OCI-LY1 (cell line): ENCODE results near the gene TCF4.

ENCODE experiments used
- H2AFZ ChIP-seq: fragments of 200-600 bp; sonication (generic), shearing (Covaris generic); 2 replicates; pipeline ENCODE4 v1.6.0; 2014; ENCODE audit warnings: antibody characterized with exemption, mild to moderate bottlenecking, low read length
- H3F3A ChIP-seq: fragments of 200-600 bp; sonication (generic), shearing (Covaris generic); 2 replicates; pipeline ENCODE4 v1.6.0; 2014; ENCODE audit warnings: mild to moderate bottlenecking, antibody characterized with exemption, low read length, moderate library complexity; ENCODE audit not compliant: insufficient read depth
- H3K27ac ChIP-seq: fragments of 200-600 bp; sonication (generic); 2 replicates; pipeline ENCODE4 v1.5.1; 2014; ENCODE audit warnings: low read length, mixed run types, mild to moderate bottlenecking, low read depth; ENCODE audit not compliant: poor library complexity, severe bottlenecking
- H3K27me3 ChIP-seq: fragments of 200-600 bp; sonication (generic); 2 replicates; pipeline ENCODE4 v1.6.0; 2014; ENCODE audit warnings: antibody characterized with exemption, mild to moderate bottlenecking, low read length, moderate library complexity; ENCODE audit not compliant: insufficient read depth
- H3K36me3 ChIP-seq: fragments of 200-600 bp; sonication (generic); 2 replicates; pipeline ENCODE4 v1.6.1; 2014; ENCODE audit warnings: mild to moderate bottlenecking, antibody characterized with exemption, low read length, moderate library complexity, mixed read lengths; ENCODE audit not compliant: insufficient read depth
- H3K4me1 ChIP-seq: fragments of 200-600 bp; sonication (generic); 2 replicates; pipeline ENCODE4 v1.5.1; 2014; ENCODE audit warnings: mild to moderate bottlenecking, low read length, moderate library complexity; ENCODE audit not compliant: insufficient read depth, severe bottlenecking
- H3K4me2 ChIP-seq: fragments of 200-600 bp; sonication (generic), shearing (Covaris generic); 2 replicates; pipeline ENCODE4 v1.6.1; 2014; ENCODE audit warnings: low read length
- H3K4me3 ChIP-seq: fragments of 200-600 bp; sonication (generic); 2 replicates; pipeline ENCODE4 v1.5.1; 2014; ENCODE audit warnings: low read length, low read depth, mild to moderate bottlenecking, mixed read lengths; ENCODE audit not compliant: poor library complexity, severe bottlenecking
- H3K79me2 ChIP-seq: fragments of 200-600 bp; shearing (Covaris generic); 2 replicates; pipeline ENCODE4 v1.6.1; 2016; ENCODE audit warnings: mixed run types, low read length, mixed read lengths; ENCODE audit not compliant: insufficient read depth
- H3K9ac ChIP-seq: fragments of 200-600 bp; sonication (generic), shearing (Covaris generic); 2 replicates; pipeline ENCODE4 v1.6.1; 2014; ENCODE audit warnings: mild to moderate bottlenecking, low read length, mixed read lengths
- H3K9me2 ChIP-seq: fragments of 200-600 bp; sonication (generic), shearing (Covaris generic); 2 replicates; pipeline ENCODE4 v1.6.1; 2014; ENCODE audit warnings: low read depth, mild to moderate bottlenecking, low read length, mixed read lengths
- H3K9me3 ChIP-seq: fragments of 200-600 bp; shearing (Covaris generic); 2 replicates; pipeline ENCODE4 v1.6.1; 2014; ENCODE audit warnings: low read length, mixed read lengths
- H4K20me1 ChIP-seq: fragments of 200-600 bp; sonication (generic), shearing (Covaris generic); 2 replicates; pipeline ENCODE4 v1.6.0; 2016; ENCODE audit warnings: mild to moderate bottlenecking, low read length; ENCODE audit not compliant: insufficient read depth
- EZH2 ChIP-seq: fragments of 200-600 bp; sonication (generic), shearing (Covaris generic); IDR thresholded peaks from 2 replicates; pipeline ENCODE4 v1.8.0; 2017; ENCODE audit warnings: borderline replicate concordance, mixed run types, mild to moderate bottlenecking, antibody characterized with exemption, low read length, moderate library complexity, mixed read lengths
- TF ChIP-seq, protein P1 (sequence below): fragments of 200-600 bp; sonication (generic), shearing (Covaris generic); IDR thresholded peaks from 2 replicates; pipeline ENCODE4 v1.5.1; 2017; ENCODE audit warnings: mild to moderate bottlenecking, antibody characterized with exemption, low read length, moderate library complexity, mixed read lengths

The TCF4 gene

DNA sequence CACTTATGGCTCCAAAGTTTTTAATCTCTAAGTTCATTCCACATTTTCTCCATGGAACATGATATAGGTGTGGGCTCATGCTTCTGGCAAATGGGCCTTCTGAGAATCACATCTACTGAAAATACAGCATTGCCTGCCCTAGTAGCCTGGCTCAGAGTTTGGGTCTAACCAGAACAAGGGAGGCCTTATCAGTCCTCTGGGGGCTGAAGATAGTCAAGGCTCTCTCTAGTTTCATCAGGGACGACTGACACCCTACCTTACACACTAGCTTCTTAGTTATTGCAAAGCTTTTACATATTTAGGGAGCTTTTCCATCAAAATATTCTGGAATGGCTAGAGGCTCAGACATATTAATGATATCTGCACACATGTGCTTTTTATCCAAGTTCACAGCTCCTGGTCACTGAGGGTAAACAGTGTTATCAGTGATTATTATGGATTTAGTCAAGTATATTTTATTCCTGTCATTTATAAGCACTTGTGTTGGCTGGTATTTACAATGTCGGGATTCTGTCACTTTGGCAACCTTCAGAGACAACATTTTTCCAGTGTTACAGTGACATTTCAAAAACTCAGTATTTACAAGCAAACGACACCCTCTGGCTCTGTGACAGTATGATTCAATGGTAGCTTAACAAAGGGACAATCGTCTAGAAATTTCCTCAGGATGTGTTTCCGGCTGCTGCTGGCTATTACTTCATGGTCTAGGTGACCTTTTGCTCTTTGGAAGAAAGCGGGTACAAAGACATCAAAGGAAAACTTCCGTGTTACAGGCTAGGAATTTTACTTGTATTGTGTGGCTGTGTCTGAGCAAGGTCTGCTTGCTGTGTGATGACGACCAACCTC lies 200.6 kb downstream of the TCF4 start:
- no peak overlapping the region for H3K27ac ChIP-seq
- TF ChIP-seq, protein P1, sequence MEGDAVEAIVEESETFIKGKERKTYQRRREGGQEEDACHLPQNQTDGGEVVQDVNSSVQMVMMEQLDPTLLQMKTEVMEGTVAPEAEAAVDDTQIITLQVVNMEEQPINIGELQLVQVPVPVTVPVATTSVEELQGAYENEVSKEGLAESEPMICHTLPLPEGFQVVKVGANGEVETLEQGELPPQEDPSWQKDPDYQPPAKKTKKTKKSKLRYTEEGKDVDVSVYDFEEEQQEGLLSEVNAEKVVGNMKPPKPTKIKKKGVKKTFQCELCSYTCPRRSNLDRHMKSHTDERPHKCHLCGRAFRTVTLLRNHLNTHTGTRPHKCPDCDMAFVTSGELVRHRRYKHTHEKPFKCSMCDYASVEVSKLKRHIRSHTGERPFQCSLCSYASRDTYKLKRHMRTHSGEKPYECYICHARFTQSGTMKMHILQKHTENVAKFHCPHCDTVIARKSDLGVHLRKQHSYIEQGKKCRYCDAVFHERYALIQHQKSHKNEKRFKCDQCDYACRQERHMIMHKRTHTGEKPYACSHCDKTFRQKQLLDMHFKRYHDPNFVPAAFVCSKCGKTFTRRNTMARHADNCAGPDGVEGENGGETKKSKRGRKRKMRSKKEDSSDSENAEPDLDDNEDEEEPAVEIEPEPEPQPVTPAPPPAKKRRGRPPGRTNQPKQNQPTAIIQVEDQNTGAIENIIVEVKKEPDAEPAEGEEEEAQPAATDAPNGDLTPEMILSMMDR = no peak
- TF ChIP-seq EZH2 = no peak
- no peak overlapping the region for H3K4me3 ChIP-seq
- H4K20me1 ChIP-seq = no peaks in the 10 kb centered on the region
- no peak overlapping the region for H3K4me2 ChIP-seq
- H2AFZ ChIP-seq = no peak overlapping the region
- no peaks in the 10 kb centered on the region for H3F3A ChIP-seq
- no peaks in the 10 kb centered on the region for H3K9me2 ChIP-seq
- H3K4me1 ChIP-seq = peaks cover 41% of the 10 kb centered on the region
- H3K79me2 ChIP-seq = peaks cover 34% of the 10 kb centered on the region
- H3K36me3 ChIP-seq = peaks cover 41% of the 10 kb centered on the region
- H3K9me3 ChIP-seq = peaks cover 3% of the 10 kb centered on the region; the same call in 1 of the 2 replicates
- no peaks in the 10 kb centered on the region for H3K27me3 ChIP-seq
- H3K9ac ChIP-seq = no peak overlapping the region

DNA sequence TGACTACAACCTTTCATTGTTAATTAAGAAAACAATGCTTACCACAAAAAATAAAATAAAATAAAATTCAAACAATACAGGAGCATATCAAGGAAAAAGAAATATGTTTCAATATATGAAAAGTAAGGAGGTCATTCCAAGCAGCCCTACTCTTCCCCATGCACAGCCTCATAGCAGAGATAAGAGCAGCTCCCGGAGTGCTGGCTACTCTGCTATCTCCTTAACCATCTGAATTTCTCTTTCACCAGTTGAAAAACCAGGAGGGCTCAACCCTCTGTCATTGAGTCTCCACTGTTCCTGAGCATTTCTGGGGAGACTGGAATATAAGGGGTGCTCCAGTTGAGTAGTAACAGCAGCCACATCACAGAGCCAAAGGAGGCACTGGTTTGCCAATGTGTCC lies 201.4 kb downstream of the TCF4 start:
- Histone ChIP-seq H3K9me2 (no peaks in the 10 kb centered on the region), H2AFZ (no peak overlapping the region), H3K36me3 (peaks cover 47% of the 10 kb centered on the region), H3K4me1 (peaks cover 41% of the 10 kb centered on the region), H3K27ac (no peak overlapping the region), H3F3A (no peaks in the 10 kb centered on the region), H3K27me3 (no peaks in the 10 kb centered on the region), H3K9ac (no peak overlapping the region), H3K9me3 (peaks cover 6% of the 10 kb centered on the region; the same call in 1 of the 2 replicates), H4K20me1 (no peaks in the 10 kb centered on the region), H3K4me2 (no peak overlapping the region), H3K4me3 (no peak overlapping the region), H3K79me2 (peaks cover 40% of the 10 kb centered on the region)
- TF ChIP-seq, protein P1 = no peak
- no peak for TF ChIP-seq EZH2

GRCh38 chr18:55385770-55386169 lies 202.2 kb downstream of the TCF4 start:
- H3K36me3 ChIP-seq = peaks cover 51% of the 10 kb centered on the region
- no peaks in the 10 kb centered on the region for H3K27me3 ChIP-seq
- H3K79me2 ChIP-seq = peaks cover 48% of the 10 kb centered on the region
- no peak overlapping the region for H3K4me3 ChIP-seq
- peak overlapping the region; percentile 57 for H3K27ac ChIP-seq
- no peaks in the 10 kb centered on the region for H4K20me1 ChIP-seq
- H3K9me2 ChIP-seq = no peaks in the 10 kb centered on the region
- no peaks in the 10 kb centered on the region for H3F3A ChIP-seq
- H3K9me3 ChIP-seq = peaks cover 6% of the 10 kb centered on the region
- TF ChIP-seq, protein P1 = no peak
- TF ChIP-seq EZH2 = no peak
- no peak overlapping the region for H2AFZ ChIP-seq
- no peak overlapping the region for H3K4me2 ChIP-seq
- peaks cover 41% of the 10 kb centered on the region for H3K4me1 ChIP-seq
- no peak overlapping the region for H3K9ac ChIP-seq
